ENCODE results near the gene AARS1.
"Not testable (repeated sequence)": the region's sequence is repeated elsewhere in the genome, so short reads cannot be mapped to it uniquely, and the experiment has no call there.

Gene AARS1

DNA sequence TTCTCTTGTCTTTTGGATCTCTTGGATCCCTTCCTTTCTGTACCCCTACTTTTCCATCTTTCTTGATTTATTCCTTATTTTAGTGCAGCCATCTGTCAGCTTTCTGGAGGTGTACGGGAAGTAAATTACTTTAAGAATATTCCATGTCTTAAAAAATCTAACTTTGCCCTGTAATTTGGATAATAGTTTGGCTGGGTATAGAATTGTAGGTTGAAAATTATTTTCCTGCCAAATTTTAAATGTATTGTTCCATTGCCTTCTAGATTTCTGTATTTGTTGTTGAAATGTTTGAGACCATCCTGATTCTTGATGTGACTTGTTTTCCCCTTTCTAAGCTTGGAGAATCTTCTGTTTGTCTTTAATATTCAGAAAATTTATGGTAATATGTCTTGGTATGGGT, 11.8 kb upstream of the AARS1 start:
- Histone ChIP-seq H3K9me3 (ENCODE audit: control insufficient read depth, low read length) (peaks cover 6% of the 10 kb centered on the region), H3K9ac (ENCODE audit: low read length) (no peak overlapping the region), H3K4me1 (ENCODE audit: control insufficient read depth, insufficient read depth, low read length) (peaks cover 4% of the 10 kb centered on the region), H3K27me3 (replicated peaks; ENCODE audit: control insufficient read depth, insufficient read depth, low read length) (no peaks in the 10 kb centered on the region), H3K4me3 (ENCODE audit: low read length) (no peak overlapping the region), H3K36me3 (ENCODE audit: control insufficient read depth, insufficient read depth, low read length, severe bottlenecking) (no peaks in the 10 kb centered on the region)
- DNase-seq (ENCODE audit: low read depth) = no peak

DNA sequence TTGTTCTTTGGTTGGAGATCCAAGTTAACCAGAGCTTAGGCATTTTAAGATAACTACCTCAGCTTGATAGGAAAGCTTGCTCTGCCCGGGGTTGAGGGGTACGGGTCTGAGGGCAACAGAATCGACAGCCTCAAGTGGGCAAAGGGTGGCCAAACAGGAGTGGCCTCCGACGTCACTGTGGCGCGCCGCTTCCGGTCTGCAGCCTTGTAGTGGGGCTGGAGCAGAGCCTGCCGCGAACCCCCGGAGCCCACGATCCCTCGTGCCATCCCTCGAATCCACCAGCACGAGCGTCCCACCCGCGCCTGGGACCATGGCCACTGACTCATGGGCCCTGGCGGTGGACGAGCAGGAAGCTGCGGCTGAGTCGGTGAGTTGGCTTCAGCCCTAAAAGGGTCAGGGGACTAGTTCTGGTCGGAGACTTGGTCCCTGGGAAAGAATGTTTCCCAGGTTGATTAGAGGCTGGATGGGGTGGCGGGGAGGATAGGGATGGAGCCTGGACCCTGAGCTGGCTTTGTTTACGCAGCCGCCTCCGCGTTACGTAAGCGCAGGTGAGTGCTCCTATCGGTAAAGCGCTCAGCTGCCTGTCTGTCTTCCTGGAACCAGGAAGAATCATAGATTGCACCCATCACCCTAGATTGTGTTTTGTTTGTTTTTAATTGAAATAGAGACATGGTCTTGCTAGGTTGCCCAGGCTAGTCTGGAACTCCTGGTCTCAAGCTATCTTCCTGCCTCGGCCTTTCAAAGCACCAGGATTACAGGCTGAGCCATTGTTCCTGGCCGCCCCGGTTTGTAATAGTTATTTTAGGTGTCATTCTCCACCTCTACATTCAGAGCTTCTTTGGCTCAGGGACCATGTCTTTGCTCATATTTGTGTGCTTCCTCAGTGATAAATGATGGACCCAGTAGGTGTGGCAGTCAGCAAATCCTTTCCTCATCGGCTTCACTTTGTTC, 10.0 kb upstream of the AARS1 start, which contains the start of gene DDX19B:
Gene DDX19B, plus strand, starts transcription at position 199 of the 951 bp plus-strand sequence. Its CDS starts 112 bp downstream, at position 311.
- Histone ChIP-seq H3K9me3 (ENCODE audit: control insufficient read depth, low read length) (peaks cover 6% of the 10 kb centered on the region), H3K36me3 (ENCODE audit: control insufficient read depth, insufficient read depth, low read length, severe bottlenecking) (no peaks in the 10 kb centered on the region), H3K4me3 (ENCODE audit: low read length) (peak within 1 kb of the TSS; percentile 98), H3K27me3 (replicated peaks; ENCODE audit: control insufficient read depth, insufficient read depth, low read length) (no peaks in the 10 kb centered on the region), H3K9ac (ENCODE audit: low read length) (peak within 1 kb of the TSS; percentile 95), H3K4me1 (ENCODE audit: control insufficient read depth, insufficient read depth, low read length) (peaks cover 4% of the 10 kb centered on the region)
- peak; percentile 89 for DNase-seq (ENCODE audit: low read depth)

DNA sequence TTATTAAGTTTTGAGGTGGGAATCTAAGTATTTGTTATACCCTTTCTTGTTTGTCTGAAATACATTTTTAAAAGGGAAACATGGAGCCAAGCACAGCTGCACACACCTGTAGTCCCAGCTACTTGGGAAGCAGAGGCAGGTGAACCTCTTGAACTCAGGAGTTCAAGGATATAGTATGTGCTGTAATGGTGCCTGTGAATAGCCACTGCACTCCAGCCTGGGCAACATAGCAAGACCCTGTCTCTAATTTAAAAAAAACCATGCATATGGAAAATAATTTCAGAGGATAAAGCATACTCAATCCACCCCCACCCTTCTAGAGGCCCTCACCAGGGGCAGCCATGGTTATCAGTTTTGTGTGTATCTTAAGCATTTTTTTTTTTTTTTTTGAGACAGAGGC, 6.3 kb upstream of the AARS1 start:
- Histone ChIP-seq H3K9me3 (ENCODE audit: control insufficient read depth, low read length) (no peaks in the 10 kb centered on the region), H3K4me3 (ENCODE audit: low read length) (no peak overlapping the region), H3K9ac (ENCODE audit: low read length) (no peak overlapping the region), H3K36me3 (ENCODE audit: control insufficient read depth, insufficient read depth, low read length, severe bottlenecking) (no peaks in the 10 kb centered on the region), H3K27me3 (replicated peaks; ENCODE audit: control insufficient read depth, insufficient read depth, low read length) (no peaks in the 10 kb centered on the region), H3K4me1 (ENCODE audit: control insufficient read depth, insufficient read depth, low read length) (peaks cover 4% of the 10 kb centered on the region)
- DNase-seq (ENCODE audit: low read depth) = no peak

- peaks cover 8% of the 10 kb centered on the region for H3K4me1 ChIP-seq (ENCODE audit: control insufficient read depth, insufficient read depth, low read length)
- H3K4me3 ChIP-seq (ENCODE audit: low read length) = no peak overlapping the region
- H3K9ac ChIP-seq (ENCODE audit: low read length) = no peak overlapping the region
- H3K36me3 ChIP-seq (ENCODE audit: control insufficient read depth, insufficient read depth, low read length, severe bottlenecking) = no peaks in the 10 kb centered on the region
- no peak for DNase-seq (ENCODE audit: low read depth)
- H3K27me3 ChIP-seq (replicated peaks; ENCODE audit: control insufficient read depth, insufficient read depth, low read length) = no peaks in the 10 kb centered on the region
- H3K9me3 ChIP-seq (ENCODE audit: control insufficient read depth, low read length) = no peaks in the 10 kb centered on the region
Measured at GRCh38 chr16:70294385-70295025, 5.2 kb upstream of the AARS1 start.

DNA sequence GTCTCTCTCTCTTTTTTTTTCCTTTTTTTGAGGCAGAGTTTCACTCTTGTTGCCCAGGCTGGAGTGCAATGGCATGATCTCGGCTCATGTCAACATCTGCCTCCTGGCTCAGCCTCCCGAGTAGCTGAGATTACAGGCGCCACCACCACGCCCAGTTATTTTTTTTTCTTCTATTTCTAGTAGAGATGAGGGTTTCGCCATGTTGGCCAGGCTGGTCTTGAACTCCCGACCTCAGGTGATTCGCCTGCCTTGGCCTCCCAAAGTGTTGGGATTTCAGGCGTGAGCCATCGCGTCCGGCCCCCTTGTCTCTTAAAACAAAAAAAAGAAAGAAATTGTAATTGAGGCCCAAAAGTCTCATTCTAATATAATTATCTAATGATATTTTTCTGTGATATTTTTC, 2.8 kb upstream of the AARS1 start:
- not testable (repeated sequence) for H3K9me3 ChIP-seq (ENCODE audit: control insufficient read depth, low read length); H3K9ac ChIP-seq (ENCODE audit: low read length); H3K36me3 ChIP-seq (ENCODE audit: control insufficient read depth, insufficient read depth, low read length, severe bottlenecking); DNase-seq (ENCODE audit: low read depth); H3K4me1 ChIP-seq (ENCODE audit: control insufficient read depth, insufficient read depth, low read length); H3K27me3 ChIP-seq (replicated peaks; ENCODE audit: control insufficient read depth, insufficient read depth, low read length); H3K4me3 ChIP-seq (ENCODE audit: low read length)

DNA sequence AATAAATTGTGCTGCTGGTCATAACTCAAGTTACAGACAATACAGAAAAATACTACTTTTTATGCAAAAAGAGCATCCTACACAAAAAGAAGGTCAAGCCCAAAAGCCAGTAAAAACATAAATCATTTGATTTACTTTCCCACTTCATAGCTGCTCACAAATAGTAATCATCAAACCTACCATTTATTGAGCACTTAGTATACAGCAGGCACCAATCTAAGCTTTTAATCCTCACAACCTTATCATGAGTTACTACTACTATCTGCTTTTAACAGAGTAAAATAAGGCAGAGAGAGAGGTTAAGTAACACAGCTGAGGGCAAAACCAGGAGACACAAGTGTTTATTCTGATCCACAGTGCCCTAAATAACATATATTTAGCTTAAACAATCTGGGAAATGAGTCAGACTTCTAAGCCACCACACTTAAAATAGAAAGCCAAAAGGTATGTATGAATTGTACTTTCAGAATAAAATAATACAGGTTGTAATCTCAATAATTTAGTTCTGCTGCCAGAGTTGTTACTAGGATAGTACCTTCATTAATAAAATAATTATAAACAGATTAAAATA, 1.7 kb upstream of the AARS1 start:
- peak; percentile 21 for DNase-seq (ENCODE audit: low read depth)

GRCh38 chr16:70287304-70287971, 1.9 kb downstream of the AARS1 start:
- H3K27me3 ChIP-seq (replicated peaks; ENCODE audit: control insufficient read depth, insufficient read depth, low read length); H3K4me1 ChIP-seq (ENCODE audit: control insufficient read depth, insufficient read depth, low read length); H3K9me3 ChIP-seq (ENCODE audit: control insufficient read depth, low read length); DNase-seq (ENCODE audit: low read depth): not testable (repeated sequence)
- peak overlapping the region; percentile 100 for H3K9ac ChIP-seq (ENCODE audit: low read length)
- H3K4me3 ChIP-seq (ENCODE audit: low read length) = peak overlapping the region; percentile 98
- peaks cover 30% of the 10 kb centered on the region for H3K36me3 ChIP-seq (ENCODE audit: control insufficient read depth, insufficient read depth, low read length, severe bottlenecking)

More for the DNA sequence above, 1.7 kb upstream of the AARS1 start:
- Histone ChIP-seq H3K9ac (ENCODE audit: low read length) (no peak overlapping the region), H3K36me3 (ENCODE audit: control insufficient read depth, insufficient read depth, low read length, severe bottlenecking) (peaks cover under 1% of the 10 kb centered on the region), H3K9me3 (ENCODE audit: control insufficient read depth, low read length) (no peaks in the 10 kb centered on the region), H3K27me3 (replicated peaks; ENCODE audit: control insufficient read depth, insufficient read depth, low read length) (no peaks in the 10 kb centered on the region), H3K4me3 (ENCODE audit: low read length) (no peak overlapping the region), H3K4me1 (ENCODE audit: control insufficient read depth, insufficient read depth, low read length) (peaks cover 9% of the 10 kb centered on the region)

- no peaks in the 10 kb centered on the region for H3K27me3 ChIP-seq (replicated peaks; ENCODE audit: control insufficient read depth, insufficient read depth, low read length)
- no peak for DNase-seq (ENCODE audit: low read depth)
- peaks cover 90% of the 10 kb centered on the region for H3K36me3 ChIP-seq (ENCODE audit: control insufficient read depth, insufficient read depth, low read length, severe bottlenecking)
- no peaks in the 10 kb centered on the region for H3K9me3 ChIP-seq (ENCODE audit: control insufficient read depth, low read length)
- no peaks in the 10 kb centered on the region for H3K4me1 ChIP-seq (ENCODE audit: control insufficient read depth, insufficient read depth, low read length)
- no peak overlapping the region for H3K9ac ChIP-seq (ENCODE audit: low read length)
- no peak overlapping the region for H3K4me3 ChIP-seq (ENCODE audit: low read length)
Measured at GRCh38 chr16:70276392-70276791, 12.9 kb downstream of the AARS1 start.

- Histone ChIP-seq H3K9ac (ENCODE audit: low read length) (no peak overlapping the region), H3K9me3 (ENCODE audit: control insufficient read depth, low read length) (no peaks in the 10 kb centered on the region), H3K4me3 (ENCODE audit: low read length) (no peak overlapping the region), H3K27me3 (replicated peaks; ENCODE audit: control insufficient read depth, insufficient read depth, low read length) (no peaks in the 10 kb centered on the region), H3K4me1 (ENCODE audit: control insufficient read depth, insufficient read depth, low read length) (no peaks in the 10 kb centered on the region), H3K36me3 (ENCODE audit: control insufficient read depth, insufficient read depth, low read length, severe bottlenecking) (peaks cover 90% of the 10 kb centered on the region)
- DNase-seq (ENCODE audit: low read depth) = no peak
Measured at GRCh38 chr16:70271696-70272095, 17.6 kb downstream of the AARS1 start.

GRCh38 chr16:70270176-70270575, 19.1 kb downstream of the AARS1 start:
- H3K36me3 ChIP-seq (ENCODE audit: control insufficient read depth, insufficient read depth, low read length, severe bottlenecking) = peaks cover 91% of the 10 kb centered on the region
- H3K9ac ChIP-seq (ENCODE audit: low read length) = no peak overlapping the region
- no peak for DNase-seq (ENCODE audit: low read depth)
- no peaks in the 10 kb centered on the region for H3K27me3 ChIP-seq (replicated peaks; ENCODE audit: control insufficient read depth, insufficient read depth, low read length)
- no peaks in the 10 kb centered on the region for H3K4me1 ChIP-seq (ENCODE audit: control insufficient read depth, insufficient read depth, low read length)
- no peaks in the 10 kb centered on the region for H3K9me3 ChIP-seq (ENCODE audit: control insufficient read depth, low read length)
- H3K4me3 ChIP-seq (ENCODE audit: low read length) = no peak overlapping the region

- H3K27me3 ChIP-seq (replicated peaks; ENCODE audit: control insufficient read depth, insufficient read depth, low read length) = no peaks in the 10 kb centered on the region
- H3K9ac ChIP-seq (ENCODE audit: low read length) = no peak overlapping the region
- no peak for DNase-seq (ENCODE audit: low read depth)
- H3K4me1 ChIP-seq (ENCODE audit: control insufficient read depth, insufficient read depth, low read length) = no peaks in the 10 kb centered on the region
- no peaks in the 10 kb centered on the region for H3K9me3 ChIP-seq (ENCODE audit: control insufficient read depth, low read length)
- peaks cover 91% of the 10 kb centered on the region for H3K36me3 ChIP-seq (ENCODE audit: control insufficient read depth, insufficient read depth, low read length, severe bottlenecking)
- H3K4me3 ChIP-seq (ENCODE audit: low read length) = no peak overlapping the region
Measured at GRCh38 chr16:70269471-70269870, 19.8 kb downstream of the AARS1 start.
